Measurements from ENCODE around the gene TSC2.
"Not testable (repeated sequence)": the region's sequence is repeated elsewhere in the genome, so short reads cannot be mapped to it uniquely, and the experiment has no call there.

The TSC2 gene

DNA sequence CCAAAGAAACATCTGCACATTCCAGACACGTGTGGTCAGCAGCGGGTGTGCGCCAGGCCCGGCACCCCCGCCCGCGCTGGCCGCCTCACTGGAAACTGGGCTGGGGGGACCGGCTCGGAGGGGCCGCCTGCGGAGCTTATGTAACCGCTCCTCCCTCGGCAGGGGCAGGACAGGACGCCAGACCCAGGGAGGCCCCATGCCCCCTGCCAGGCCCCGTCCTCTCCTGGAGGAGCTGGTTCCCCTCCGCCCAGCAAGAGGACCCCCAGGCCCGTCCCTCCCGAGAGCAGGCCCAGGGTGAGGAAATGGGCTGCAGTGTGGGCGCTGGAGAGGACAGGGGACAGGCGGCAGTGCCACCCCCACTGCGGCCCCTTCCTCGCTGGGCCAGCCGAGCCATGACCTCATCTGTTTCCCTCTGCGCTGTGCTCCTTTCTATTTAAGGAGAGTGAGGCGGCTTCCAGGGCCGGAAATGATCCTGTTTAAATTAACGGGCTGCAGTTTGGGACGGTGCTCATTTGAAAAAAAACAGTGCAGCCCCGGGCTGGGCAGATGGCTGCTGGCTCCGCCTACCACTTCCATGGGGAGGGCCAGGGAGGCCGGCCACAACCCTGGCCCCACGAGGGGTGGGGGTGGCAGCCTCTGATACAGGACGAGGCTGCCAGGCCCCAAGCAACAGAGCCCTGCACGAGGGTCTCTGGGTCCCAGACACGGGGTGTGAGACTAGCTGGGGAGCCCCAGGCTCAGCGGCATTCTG lies 77.1 kb downstream of the TSC2 start:
- DNase-seq = not testable (repeated sequence)

DNA sequence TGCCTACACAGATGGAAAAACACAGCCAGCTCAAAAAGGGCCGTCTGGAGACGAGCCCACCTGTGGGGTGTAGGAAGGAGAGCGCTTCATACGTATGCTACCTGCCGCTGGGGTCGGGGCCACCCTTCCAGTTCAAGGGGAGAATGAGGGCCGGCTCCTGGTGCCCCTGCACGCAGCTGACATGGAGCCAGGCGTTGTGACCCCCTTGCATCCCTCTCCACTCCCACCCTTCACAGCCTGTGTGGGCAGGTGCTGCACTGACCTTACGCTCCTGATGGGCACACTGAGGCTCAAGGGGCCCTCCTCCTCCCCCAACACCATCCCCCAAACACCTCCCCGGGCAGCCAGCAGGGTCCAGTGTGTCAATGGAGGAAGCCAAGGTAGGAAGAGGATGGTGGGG lies 77.8 kb downstream of the TSC2 start:
- DNase-seq = not testable (repeated sequence)

DNA sequence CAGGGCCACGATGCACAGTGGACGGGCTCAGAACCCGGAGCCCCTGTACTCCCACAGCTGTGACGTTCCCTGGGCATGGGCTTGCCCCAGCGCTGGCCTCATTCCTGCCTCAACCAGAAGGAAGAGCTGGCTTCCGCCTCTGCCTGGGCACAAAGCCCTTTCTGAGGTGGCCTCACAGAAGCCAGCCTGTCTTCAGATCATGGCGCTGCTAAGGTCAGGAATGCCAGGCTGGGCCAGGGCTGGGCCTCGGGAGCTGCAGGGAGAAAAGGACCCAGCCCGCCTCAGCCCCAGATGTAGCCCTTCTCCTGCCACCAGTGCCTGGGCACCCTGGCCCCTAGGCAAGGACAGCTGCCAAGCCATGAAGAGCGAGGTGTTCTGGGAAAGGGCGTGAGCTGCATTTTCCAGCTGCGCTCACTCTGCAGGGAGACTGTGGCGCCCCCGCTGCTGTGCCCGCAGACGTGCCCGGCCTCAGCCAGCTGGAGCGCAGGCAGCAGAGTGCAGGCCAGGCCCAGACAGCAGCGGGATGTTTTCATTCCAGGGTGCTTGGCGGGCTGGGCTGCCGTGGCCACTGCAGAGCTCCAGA lies 78.5 kb downstream of the TSC2 start:
- DNase-seq = not testable (repeated sequence)

DNA sequence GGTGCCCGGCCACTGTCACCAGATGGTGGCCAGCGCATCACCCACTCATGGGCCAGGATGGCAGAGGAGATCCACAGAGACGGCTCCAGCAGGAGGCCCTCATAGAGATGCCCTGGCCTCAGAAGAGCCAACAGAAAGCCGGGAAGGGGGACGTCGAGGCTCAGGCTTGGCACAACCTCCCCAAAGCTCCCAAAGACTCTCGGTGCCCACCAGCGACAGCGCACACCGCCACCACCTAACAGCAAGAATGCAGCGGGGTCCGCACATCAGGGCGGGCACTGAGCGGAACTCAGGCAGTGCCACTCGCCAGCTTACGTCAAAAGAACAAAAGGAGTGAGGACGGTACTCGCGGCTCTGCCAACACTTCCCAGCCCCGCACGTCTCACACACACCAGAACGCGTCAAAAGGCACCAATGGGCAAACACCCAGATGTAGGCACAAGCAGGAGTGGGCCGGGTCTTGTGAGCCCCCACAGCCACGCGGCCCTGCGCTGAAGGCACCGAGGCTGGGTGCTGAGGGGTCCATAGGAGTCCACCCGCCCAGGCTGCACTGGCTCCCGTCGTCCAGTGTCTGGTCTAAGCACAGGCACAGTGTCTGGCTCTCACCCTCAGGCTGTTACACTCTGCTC lies 79.3 kb downstream of the TSC2 start:
- DNase-seq = not testable (repeated sequence)

DNA sequence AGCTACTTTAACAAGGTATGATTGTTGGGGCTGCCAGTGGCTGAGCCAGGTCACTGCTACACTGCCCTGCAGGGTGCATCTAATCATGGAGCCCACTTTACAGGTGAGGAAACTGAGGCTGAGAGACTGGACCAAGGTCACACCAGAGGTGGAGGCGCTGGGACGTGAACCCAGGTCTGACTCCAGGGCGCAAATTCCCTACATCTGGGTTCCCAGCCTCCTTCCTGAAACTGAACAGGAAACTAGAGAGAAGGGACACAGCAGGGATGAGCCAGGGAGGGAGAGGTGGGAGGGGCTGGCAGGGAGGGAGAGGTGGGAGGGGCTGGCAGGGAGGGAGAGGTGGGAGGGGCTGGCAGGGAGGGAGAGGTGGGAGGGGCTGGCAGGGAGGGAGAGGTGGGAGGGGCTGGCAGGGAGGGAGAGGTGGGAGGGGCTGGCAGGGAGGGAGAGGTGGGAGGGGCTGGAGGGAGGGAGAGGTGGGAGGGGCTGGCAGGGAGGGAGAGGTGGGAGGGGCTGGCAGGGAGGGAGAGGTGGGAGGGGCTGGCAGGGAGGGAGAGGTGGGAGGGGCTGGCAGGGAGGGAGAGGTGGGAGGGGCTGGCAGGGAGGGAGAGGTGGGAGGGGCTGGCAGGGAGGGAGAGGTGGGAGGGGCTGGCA lies 80.0 kb downstream of the TSC2 start:
- DNase-seq = not testable (repeated sequence)

DNA sequence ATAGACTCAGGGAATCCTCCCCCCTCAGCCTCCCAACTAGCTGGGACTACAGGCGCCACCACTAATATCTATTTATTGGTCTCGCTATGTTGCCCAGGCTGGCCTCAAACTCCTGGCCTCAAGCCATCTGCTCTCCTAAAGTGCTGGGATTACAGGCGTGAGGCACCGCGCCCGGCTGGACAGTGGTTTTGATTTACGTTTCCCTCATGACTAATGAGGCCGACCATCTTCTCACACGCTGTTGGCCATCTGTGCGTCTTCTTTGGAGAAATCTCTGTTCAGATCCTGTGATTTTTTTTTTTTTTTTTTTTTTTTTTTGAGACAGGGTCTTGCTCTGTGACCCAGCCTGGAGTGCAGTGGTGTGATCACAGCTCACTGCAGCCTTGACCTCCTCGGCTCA lies 81.5 kb downstream of the TSC2 start:
- DNase-seq = not testable (repeated sequence)

DNA sequence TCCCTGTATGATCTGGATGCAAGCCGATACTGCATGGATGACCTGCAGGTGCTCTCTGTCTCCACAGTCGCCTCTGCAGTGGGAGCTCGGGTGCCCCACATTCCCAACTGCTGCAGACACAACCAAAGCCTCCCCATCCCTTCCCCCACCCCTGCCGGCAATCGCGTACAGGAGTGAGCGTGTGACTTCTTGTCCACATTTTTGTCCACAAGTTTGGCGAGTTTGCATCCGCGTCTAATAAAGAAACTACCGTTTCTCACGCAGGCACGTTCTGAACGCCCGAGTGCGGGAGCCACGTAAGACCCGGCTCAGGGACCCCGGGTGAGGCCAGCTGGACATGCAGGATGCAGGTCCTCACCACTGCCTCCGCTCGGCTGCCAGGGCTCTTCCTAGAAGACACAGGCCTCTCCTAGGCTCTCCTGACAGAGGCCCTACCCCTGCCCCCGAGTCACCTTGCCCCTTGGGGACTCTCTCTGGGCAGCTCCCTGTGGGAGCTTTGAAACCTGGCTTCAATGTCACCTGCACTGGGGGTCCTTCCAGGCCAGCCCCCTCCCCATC lies 82.2 kb downstream of the TSC2 start:
- DNase-seq = not testable (repeated sequence)

DNA sequence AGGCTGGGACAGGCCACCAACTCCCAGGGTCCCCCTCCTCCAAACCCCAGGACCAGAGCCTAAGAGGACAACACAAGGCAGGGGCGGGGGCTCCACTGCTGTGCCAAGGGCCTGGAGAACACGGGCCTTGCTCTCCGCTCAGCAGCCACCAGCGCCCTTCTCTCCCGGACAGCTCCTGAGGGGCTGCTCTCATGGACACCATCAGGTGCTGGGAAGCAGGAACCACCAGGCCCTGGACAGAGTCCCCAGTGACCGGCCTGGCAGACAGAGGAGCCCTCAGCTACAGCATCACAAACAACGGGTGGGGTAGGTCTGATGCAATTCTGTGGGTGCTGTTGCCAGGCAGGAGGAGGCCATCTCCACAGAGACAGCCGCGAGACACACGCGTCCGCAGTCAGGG lies 86.0 kb downstream of the TSC2 start:
- DNase-seq = not testable (repeated sequence)

DNA sequence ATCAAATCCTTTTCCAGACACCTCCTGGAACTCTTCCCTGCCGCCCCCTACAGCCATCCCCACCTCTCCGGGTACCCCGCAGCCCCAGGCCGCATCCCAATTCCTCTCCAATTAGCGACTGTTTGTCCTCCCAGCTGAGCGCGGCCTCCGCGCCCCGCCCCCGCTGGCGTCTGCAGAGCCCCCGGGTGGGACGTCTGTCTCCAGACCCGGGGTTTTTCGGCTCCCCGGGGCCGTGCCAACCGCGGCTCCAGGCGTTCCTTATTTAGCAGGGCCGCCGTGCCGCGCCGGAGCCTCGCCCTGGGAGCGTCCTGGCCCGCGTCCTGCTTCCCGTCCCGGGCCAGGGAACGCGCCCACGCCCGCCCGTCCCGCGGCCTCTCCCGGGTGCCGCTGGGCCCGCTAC lies 87.3 kb downstream of the TSC2 start:
- not testable (repeated sequence) for DNase-seq

DNA sequence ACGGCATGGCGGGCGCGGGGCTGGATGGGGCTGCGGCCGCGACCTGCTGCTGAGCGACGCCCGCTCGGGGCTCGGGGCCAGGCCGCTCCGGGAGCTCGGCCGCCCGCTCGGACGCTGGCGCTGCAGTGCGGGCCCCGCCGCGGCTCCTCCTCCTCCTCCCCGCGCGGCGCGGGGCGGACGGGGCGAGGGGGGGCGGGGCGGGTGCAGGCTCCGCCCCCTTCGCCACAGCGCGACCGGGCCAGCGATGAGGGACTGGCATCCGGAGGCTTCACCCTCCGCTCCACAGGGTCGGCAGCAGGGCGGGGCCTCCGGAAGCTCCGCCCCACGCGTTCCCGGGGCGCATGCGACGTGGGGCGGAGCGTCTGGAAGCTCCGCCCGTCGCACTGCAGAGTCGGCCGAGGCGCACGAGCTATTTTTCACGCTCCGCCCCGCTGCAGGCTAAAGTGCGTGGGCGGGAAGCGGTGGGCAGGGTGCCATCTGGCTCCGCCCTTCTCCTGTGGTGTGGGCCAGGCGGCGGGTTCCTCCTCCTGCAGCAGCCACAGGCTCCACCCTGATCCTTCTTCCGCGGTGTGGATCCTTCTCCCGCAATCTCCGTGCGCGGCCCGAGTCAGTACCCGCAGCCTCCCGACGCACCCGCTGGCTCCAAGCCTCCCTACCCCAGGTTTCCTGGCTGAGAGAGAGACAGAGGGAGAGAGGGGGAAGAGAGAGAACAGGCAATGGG lies 88.1 kb downstream of the TSC2 start, which contains the start of gene PKD1:
Gene PKD1, minus strand, starts transcription at position 129 of the 721 bp plus-strand sequence. CDS start 209 bp downstream, outside the sequence.
- not testable (repeated sequence) for DNase-seq
